HG02973 (cell line): ENCODE results near the gene HPGDS.
"Not testable (repeated sequence)": the region's sequence is repeated elsewhere in the genome, so short reads cannot be mapped to it uniquely, and the experiment has no call there.

Source experiments
- ATAC-seq: cut with Tn5 transposase; IDR thresholded peaks from one replicate; pipeline ENCODE4 v1.9.1; 2021; ENCODE audit warnings: moderate library complexity; ENCODE audit not compliant: unreplicated experiment

HPGDS gene

DNA sequence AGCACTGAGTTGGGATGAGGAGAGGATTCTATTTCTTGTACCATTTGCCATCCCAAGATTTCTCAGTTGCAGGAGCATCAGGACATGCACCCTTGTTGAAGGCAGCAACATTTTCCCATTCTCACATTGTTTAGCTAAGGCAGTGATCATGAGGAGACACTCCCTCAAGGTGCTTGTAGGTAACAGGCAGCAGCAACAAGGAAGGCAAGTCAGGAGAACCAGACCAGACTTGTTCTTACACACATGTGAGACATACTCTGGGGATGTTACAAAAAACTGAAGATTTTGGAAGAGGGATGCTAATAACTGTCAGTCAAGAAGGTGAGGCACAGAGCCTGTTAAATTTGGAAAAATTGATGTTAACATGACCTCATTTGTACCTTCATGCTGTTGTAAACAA, 15.5 kb upstream of the HPGDS start:
- no peak for ATAC-seq

- ATAC-seq, result no peak
Measured at GRCh38 chr4:94357624-94358023, 15.0 kb upstream of the HPGDS start.

GRCh38 chr4:94356444-94356843, 13.8 kb upstream of the HPGDS start:
- ATAC-seq, result no peak

DNA sequence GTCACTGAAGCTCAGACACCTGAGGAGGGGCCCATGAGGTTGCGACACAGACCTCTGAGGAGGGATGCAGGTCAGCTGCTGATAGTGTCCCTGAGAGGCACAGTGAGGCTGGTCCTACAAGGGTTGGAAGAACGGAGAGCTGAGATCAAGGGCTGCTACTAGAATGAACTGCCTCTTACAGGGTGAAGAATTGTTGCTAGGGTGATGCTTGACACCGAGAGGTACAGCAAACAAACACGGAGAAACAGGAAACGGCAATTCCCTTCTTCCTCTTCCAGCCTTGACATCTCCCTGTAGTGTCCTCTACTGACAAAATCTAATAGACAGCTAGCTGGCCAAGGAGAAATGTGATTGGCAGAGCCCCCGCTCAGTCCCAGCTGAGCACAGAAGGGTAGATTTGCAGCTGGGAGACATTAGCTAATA, 11.8 kb upstream of the HPGDS start:
- ATAC-seq, result no peak

- no peak for ATAC-seq
Measured at GRCh38 chr4:94352996-94353395, 10.4 kb upstream of the HPGDS start.

DNA sequence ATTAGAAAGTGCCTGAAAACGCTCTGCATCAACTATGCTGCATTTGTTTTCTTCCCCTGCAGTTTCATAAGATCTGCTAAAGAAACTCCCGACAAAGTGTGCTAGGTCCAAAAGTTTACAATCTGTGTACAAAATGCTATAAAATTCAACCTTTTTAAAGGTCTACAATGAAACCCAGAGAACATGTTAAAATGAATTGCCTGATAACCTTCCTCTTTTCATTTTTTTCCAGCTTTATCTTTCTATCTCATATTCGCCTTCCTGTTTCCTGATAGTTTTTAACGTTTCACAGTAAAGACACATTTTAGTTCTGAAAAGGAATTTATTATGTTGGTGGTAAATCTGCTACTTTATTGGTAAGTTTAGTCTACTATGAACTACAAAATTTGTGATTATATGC, 9.5 kb upstream of the HPGDS start:
- ATAC-seq, result no peak

DNA sequence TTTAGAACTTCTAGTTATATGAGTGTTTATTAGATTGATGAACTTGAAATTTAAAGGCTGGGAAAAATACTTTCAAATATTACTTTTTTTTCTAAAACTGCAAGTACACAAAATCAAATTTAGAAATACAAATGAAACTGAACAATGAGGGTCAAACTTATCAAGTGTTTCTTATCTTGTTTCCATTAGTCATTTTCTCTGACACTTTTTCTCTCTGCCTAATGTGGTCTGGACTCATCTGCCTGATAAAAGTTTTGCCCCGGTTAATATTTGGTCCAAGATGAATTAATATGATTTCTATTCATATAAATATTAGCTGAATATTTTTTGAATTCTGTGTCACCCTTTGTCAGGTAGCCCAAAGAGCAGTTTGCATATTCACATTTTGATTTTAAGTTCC, 8.7 kb upstream of the HPGDS start:
- ATAC-seq, result no peak

DNA sequence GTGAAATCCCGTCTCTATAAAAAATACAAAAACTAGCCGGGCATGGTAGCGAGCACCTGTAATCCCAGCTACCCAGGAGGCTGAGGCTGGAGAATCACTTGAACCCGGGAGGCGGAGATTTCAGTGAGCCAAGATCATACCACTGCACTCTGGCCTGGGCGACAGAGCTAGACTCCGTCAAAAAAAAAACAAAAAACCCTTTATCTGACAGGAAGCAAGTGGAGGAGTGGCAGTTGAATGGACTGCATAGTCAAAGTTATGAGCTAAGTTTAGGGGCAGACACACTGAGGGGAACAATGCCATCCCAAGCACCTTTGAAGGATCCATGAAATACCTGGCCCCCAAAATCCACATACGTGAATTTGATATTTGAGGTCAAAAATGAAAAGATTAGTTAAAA, 7.5 kb upstream of the HPGDS start:
- ATAC-seq, result no peak

GRCh38 chr4:94349193-94349592, 6.6 kb upstream of the HPGDS start:
- no peak for ATAC-seq

DNA sequence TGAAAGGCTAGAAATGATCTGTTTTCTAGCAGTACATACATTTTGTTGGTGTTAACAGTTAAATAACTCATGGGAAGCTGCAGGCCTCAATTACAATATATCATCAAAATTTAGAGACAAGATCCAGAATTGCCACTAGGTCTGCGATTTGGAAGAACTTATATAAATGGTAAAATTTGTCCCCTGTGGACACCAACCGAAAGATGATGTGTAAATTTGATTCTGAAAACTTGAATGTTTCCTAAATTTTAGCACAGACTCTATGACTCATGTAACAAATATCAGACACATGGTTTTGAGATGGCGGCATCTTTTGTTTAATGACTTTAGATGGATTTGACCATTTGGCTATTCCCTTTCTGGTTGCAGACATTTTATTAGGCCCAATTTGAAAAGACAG, 6.0 kb upstream of the HPGDS start:
- no peak for ATAC-seq

DNA sequence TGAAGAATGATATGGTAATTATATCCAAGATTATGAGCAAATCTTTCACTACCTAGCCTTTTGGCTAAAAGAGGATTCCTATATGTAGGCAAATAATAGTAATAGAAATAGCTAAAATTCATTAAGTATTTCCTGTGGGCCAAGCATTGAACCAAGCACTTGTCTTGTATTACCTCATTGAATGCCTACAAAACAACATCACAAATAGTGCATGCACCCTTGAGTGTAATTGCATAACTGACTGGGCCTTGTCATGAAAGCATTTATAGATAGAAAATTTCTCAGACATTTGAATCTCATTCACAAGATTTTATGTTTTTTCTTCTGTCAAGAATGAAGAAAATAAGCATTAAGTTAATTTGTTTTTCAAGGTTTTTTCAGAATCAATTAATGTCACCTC, 3.9 kb upstream of the HPGDS start:
- ATAC-seq, result no peak

- ATAC-seq, result no peak
Measured at GRCh38 chr4:94345969-94346368, 3.3 kb upstream of the HPGDS start.

DNA sequence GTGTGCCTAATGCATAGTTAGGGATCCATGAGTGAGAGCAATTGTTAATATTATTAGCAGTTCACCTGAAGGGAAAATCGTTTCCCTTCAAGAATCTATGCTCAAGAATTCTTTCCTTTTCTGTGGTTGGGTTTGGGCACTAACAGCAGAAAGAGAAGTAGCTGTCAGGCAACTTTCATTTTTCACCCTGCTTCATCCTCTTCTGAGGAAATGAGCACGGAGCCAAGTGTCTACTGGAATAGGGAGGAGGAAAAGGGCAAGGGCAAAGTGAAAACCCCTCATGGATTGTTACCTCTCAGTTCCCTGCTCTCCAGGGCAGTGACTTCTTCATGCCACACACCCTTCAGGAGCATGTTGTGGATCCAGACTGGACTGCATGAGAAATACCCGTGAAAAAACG, 2.6 kb upstream of the HPGDS start:
- ATAC-seq, result no peak

GRCh38 chr4:94344457-94344856, 1.8 kb upstream of the HPGDS start:
- ATAC-seq, result no peak

DNA sequence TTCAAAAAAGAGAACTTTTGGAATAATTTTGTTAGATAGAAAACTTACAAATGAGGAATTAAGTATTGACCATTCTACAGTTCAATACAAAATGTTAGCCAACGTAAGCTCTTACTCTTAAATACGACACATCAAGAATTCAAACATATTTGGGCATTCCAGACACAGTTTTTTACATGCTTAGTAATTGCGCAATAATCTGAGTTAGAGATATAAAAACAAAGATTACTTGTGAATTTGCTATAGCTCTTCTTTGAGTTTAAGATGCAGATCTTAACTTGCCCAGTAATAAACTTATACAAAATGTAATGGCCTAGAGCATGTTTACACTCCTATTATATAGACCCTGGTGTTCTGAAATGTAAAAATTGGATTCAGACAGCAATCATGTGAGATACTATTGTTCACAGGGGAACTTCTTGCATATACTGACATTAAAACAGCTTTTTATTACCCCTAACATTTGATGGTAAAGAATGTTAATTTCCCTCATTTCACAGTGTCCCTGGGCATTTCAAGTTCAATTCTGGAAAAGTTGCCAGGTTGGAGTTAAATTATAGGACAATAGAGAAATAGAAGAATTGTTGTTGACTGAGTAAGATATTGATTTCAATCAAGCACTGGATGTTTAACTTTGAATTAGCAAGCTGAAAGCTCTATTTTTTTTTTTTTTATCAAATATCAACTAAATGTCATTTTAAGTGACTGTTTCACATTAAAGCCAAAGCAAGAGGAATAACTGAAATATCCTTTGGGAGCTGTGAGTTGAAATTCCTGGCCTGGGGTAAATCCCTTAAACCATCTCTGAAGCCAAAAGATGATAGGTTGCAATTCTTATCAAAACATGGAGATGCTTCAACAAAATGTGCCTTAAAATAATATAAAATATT, 910 bp downstream of the HPGDS start:
- ATAC-seq, result no peak

DNA sequence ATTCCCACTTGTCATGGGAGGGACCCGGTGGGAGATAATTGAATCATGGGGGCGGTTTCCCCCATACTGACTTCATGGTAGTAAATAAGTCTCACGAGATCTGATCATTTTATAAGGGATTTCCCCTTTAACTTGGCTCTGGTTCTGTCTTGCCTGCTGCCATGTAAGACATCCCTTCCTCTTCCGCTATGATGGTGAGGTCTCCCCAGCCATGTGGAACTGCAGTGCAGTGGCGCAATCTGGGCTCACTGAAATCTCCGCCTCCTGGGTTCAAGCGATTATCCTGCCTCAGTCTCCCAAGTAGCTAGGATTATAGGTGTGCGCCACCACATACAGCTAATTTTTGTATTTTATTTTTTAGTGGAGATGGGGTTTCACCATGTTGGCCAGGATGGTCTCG, 2.9 kb downstream of the HPGDS start:
- ATAC-seq, result no peak

GRCh38 chr4:94338681-94339351, 3.8 kb downstream of the HPGDS start:
- ATAC-seq, result peak; percentile 76

DNA sequence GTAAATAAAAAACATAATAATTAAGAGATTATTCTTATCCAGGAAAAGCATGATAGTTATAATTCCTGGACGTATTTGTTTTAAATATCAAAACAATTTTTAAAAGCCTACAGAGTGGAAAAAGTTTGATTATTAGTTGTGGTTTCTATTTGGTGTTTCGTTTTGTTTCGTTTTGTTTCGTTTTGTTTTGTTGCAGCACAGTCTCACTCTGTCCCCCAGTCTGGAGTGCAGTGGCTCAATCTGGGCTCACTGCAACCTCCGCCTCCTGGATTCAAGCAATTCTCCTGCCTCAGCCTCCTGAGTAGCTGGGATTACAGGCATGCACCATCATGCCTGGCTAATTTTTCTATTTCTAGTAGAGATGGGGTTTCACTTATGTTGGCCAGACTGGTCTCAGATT, 5.8 kb downstream of the HPGDS start:
- not testable (repeated sequence) for ATAC-seq

DNA sequence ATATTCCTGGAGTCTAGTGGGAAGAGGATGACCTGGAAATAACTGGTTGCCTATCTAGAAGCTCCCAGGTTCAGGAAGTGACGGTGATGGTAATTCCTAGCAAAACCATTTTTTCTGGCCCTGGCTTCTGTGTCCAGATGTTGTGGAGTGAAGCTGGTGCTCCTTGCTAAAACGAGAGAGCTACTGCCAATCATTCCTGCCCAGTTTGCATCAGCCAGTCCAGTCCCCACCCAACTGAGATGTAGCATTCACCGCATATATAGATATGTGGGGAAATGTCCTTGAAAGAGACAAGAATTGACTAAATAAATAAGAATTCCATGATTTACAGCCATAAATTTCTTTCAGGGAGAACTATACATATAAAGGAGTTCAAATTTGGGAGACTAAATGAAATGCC, 6.3 kb downstream of the HPGDS start:
- ATAC-seq, result no peak

GRCh38 chr4:94334962-94335361, 7.7 kb downstream of the HPGDS start:
- ATAC-seq, result no peak

GRCh38 chr4:94334476-94334875, 8.2 kb downstream of the HPGDS start:
- ATAC-seq, result no peak

GRCh38 chr4:94333866-94334265, 8.8 kb downstream of the HPGDS start:
- no peak for ATAC-seq
